HS-27A (cell line): Measurements from ENCODE around the gene ABCB4.

ENCODE experiments used
- DNase-seq: peaks from one replicate; pipeline ENCODE4 v3.0.0-alpha.2; 2012; ENCODE audit warnings: low read depth, missing footprints

Gene ABCB4

GRCh38 chr7:87475359-87476178 lies at the start of gene ABCB4:
Gene ABCB4 (minus strand): TSS chr7:87475680. CDS start chr7:87475465, 215 bp downstream.
- DNase-seq, result no peak

DNA sequence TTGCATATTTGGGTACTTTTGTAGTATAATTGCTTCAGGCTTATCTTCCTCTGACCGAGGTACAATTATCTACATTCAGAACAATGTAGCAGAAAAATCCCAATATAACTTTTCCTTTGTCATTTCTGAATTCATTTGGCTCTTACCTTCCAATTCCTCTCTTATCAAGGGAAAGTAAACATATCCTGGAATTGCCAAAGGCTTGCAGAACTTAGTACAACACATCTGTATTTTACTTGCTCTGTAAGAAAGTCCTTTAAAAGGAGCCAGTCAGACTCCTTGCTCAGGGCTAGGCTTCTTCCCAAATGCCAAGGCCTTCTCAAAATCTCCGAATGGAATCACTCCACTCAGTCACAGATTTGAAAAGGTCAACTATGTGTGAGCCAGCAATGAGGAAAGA lies 43.3 kb upstream of the ABCB4 start:
- DNase-seq, result no peak

DNA sequence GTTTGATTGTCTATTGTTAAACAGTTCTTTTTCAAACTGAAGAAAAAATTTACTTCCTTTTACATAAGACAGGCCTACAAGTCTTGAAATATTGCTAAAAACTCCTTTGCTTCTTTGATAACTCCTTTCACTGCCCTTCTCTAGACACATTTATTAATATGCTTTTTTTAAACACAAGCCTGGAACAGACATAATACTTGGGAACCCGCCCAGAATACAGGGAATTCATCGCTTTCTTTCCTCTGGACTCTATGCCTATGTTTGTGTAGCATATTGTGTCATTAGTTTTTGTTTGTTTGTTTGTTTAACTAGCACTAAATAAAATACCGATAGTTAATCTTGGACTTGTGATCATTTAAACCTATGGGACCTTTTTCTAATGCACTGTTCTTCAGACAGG lies 42.4 kb upstream of the ABCB4 start:
- no peak for DNase-seq

GRCh38 chr7:87517136-87517815 lies 41.8 kb upstream of the ABCB4 start:
- no peak for DNase-seq

GRCh38 chr7:87513735-87514335 lies 38.4 kb upstream of the ABCB4 start:
- no peak for DNase-seq

GRCh38 chr7:87512906-87513305 lies 37.4 kb upstream of the ABCB4 start:
- no peak for DNase-seq

GRCh38 chr7:87511510-87511909 lies 36.0 kb upstream of the ABCB4 start:
- no peak for DNase-seq

GRCh38 chr7:87510411-87510875 lies 35.0 kb upstream of the ABCB4 start:
- no peak for DNase-seq

- DNase-seq, result no peak
Measured at GRCh38 chr7:87507446-87507845, 32.0 kb upstream of the ABCB4 start.

DNA sequence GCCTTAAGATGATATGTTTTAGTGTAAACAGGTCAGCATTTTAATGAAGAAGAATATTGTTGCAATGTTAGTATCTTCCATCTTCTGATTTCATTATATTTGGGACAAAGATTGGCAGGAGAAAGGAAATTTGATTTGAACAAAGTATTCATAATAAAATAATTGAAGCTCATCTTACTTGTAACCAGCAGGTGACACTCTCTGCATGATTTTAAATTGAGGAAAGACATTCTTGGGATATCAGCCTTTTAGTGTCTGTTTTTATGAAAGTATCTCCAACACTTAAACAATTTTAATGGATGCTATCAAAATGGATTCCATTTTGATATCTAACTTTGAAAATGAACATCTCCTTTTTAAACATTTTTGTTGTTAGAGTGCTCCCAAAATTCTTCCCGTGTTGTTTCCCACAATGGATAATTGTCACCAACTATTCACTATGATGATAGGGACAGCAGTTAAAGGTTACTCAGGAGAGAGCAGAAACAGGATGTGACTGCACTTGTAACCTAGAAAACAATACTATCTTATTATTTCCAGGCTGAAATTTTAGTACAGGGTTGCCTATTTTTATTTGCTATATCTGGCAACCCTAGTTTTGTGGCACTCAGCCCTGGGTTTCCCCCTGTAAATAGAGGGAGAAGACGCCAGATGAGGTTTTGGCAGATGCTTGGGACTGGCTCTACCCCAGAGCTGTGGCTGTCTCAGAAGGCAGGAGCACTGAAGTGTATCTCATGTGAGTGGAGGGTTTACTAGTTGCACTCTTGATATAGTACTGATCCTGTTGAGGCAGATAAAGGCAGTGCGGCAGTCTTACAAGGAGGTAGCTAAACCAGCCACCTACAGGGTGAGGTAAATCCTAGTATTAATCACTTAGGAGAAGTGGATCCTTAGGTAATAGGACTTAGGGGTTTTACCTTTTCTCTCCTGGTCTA lies 31.0 kb upstream of the ABCB4 start:
- DNase-seq, result no peak

DNA sequence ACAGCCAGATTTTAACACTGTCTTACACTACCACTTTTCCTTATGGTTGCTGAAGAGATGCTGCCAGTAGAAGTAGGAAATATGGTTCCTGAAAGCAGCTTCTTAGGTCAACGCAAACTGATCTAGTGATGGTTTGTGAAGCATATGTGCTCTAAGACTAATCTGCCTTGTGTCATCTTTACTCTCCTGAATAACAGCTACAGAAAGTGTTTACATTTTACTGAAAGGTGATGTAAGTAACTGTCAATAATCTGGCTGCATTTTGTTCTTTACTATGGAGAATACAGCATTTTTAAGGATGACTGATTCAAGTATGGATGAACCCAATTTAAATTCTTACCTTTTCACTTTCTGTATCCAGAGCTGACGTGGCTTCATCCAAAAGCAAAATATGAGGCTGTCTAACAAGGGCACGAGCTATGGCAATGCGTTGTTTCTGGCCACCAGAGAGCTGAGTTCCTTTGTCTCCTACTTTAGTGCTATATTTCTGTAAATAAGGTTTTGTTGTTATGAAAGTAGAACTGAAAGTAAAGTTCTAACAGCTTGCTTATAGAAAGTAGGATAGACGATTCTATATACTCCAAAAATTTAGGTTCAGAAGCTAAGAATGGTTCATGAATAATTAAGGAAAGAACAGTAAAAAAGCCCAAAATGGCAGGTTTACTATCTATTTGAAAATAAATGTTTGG lies 30.2 kb upstream of the ABCB4 start:
- DNase-seq, result no peak

GRCh38 chr7:87505122-87505521 lies 29.6 kb upstream of the ABCB4 start:
- DNase-seq, result no peak

DNA sequence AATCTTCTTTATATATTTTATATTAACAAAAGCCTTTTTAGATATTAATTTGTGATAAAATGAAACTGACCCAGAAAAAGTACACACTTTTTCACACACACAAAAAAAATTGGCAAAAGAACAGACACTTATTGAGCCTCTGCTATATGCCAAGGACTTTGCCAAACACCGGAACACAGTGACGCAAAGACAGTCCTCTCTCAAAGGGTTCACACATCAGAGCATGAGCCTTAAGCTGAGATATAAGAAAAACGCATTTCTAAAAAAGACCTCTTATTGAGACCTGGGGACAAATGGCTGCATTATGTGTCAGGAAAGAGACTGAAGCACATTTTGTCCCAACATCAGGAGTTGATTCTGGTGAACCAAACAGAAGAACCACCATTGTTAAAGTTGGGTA lies 24.0 kb upstream of the ABCB4 start:
- DNase-seq, result no peak

DNA sequence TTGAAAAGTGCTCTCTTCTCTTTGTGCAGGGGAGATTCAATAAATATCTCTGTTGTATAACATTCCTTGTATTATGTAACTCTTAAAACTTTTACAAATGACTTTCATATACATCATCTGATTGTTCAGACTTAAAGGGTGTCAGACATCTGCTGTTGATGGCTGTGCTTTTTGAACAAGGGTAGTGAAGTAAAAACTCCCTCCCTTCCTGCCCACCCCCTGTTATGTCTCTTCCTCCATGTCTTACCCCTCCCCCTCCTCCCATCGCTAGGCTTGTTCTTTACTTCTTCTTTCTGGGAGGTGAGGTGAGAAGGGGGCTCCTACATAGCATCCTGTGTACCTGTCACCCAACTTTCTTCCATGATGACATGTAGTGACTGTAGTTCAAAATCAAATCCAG lies 23.4 kb upstream of the ABCB4 start:
- DNase-seq, result no peak

DNA sequence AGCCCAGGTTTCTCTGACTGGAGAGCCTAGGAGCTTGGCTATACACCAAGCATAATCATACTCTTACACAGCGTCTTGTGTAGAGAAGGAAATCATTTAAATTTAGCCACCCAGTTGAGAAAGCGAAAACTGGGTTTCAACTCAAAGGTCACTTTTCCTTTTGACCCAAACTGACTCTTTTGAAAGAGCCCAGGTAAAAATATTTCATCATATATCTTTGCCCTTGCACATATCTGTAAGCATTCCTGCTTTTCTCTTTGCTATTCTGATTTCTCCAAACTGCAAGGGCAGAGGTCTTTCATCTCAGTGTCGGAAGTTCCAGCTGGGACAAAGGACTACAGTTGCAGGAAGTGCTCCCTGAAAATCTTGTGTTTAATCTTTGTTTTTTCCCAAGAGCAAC lies 22.0 kb upstream of the ABCB4 start:
- no peak for DNase-seq

- DNase-seq, result no peak
Measured at GRCh38 chr7:87495366-87495765, 19.9 kb upstream of the ABCB4 start.

GRCh38 chr7:87494454-87494853 lies 19.0 kb upstream of the ABCB4 start:
- DNase-seq, result no peak

- DNase-seq, result no peak
Measured at GRCh38 chr7:87483131-87483530, 7.7 kb upstream of the ABCB4 start.

- DNase-seq, result no peak
Measured at GRCh38 chr7:87482115-87482514, 6.6 kb upstream of the ABCB4 start.

DNA sequence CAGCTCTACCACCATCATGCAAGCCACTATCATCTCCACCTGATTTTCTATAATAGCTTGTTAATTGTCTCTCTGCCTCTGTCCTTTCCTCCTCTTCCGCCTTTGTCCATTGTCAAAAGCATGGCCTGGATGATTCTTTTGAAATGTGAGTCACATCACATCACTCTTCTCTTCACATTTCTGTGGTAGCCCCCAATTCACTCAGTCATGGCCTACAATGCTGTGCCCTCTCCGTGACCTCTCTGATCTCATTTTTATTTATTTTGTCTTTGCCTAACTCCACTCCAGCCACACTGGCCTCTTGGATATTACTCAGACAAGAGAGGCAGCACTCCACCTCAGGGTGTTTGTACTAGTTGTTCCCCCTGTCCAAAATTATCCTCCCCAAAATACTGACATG lies 4.9 kb upstream of the ABCB4 start:
- DNase-seq, result no peak

DNA sequence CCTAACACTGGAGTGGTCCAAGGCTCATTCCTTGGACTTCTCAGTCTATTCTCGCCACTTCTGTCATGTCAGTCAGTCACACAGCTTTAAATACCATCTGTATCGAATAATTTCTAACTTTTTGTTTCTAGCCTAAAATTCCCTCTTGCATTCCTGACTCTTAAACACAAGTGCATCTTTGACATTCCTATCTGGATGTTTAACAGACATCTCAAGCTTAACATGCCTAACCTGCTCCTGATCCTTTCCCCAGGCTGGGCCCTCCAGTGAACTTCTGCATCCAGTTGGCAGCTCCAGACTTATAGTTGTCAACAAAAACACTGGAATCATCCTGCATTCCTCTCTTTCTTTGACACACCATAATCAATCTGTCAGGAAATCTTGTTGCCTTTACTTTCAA lies 4.5 kb upstream of the ABCB4 start:
- DNase-seq, result no peak
